T-helper 1 cell (primary cell): ENCODE data around the gene EPN1.

Experiments
- DNase-seq, 5 donors: peaks; one replicate each; pipeline ENCODE4 v3.0.0-alpha.2; 2012 to 2020
- total RNA-seq, 4 donors: gene quantifications; one replicate each; lab custom pipeline; 2026; lab: John Stamatoyannopoulos, UW

The EPN1 gene
- total RNA-seq, result 24.6 to 33.5 (median 28.6) reads per million in 4 donors

- peak; percentile 97 to 99 (median 98) for DNase-seq
Observed at GRCh38 chr19:55674841-55675660, at the start of gene EPN1. Gene EPN1, plus strand, starts transcription at chr19:55675226. Its CDS starts 3,402 bp downstream, at chr19:55678628.

DNA sequence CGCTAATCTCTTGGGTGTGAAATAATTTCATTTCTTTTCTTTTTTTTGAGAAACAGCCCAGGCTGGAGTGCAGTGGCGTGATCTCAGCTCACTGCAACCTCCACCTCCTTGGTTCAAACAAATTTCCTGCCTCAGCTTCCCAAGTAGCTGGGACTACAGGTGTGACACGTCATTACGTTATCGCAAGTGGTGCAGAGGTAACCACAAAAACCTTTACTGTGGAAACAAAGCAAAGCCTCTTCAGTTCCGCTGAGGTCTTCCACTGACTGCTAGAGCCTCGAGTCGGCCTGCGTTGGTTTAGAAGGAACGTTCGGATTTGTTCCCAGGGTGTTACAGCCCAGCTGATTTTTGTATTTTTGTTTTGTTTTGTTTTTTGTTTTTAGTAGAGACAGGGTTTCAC, 48.7 kb upstream of the EPN1 start:
- peak in 4 of 5 donors; percentile 54 to 88 (median 64) for DNase-seq

- DNase-seq, result peak; percentile 66 to 93 (median 85)
Observed at GRCh38 chr19:55632463-55632834, 42.6 kb upstream of the EPN1 start.

GRCh38 chr19:55633861-55634260, 41.2 kb upstream of the EPN1 start:
- no peak for DNase-seq

DNA sequence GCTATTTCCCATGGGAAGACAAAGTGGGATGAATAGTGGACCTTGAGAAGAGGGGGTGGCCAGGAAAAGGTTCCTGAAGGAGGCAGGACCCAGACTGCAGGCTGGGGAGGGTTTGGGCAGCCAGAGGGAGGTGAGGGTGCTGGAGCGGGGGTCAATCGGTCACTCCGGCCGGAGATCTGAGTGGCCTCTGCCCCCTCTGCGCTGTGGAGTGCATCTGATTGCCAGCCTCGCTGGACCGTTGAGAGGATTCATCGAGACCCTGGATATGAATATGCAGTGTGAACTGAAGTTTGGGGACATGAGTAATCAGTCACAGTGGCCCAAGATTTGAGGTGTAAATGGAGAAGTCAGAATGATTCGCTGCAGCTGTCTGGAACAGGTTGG, 39.7 kb upstream of the EPN1 start:
- no peak for DNase-seq

- no peak for DNase-seq
Observed at GRCh38 chr19:55635856-55636440, 39.1 kb upstream of the EPN1 start.

GRCh38 chr19:55636723-55637122, 38.3 kb upstream of the EPN1 start:
- DNase-seq, result no peak

DNA sequence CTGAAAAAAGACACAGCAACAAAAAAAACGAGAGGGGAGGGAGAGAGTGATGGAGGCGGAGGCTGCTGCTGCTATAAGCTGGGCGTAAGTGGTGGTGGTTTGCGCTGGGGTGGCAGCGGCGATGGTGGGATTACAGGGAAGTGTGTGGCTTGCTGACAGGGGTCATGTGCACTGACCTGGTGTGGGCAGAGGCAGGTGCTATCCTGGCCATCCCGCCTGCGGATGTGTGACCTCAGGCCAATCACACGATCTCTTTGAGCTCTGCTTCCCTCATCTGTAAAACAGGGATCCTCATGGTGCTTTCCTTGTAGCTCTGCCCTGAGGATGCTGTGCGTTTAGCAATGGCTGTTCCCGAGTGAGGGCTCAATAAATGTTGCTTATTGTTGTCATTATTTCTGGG, 37.5 kb upstream of the EPN1 start:
- no peak for DNase-seq

- peak in 2 of 5 donors; percentile 48 to 68 for DNase-seq
Observed at GRCh38 chr19:55638864-55639359, 36.1 kb upstream of the EPN1 start.

- DNase-seq, result peak; percentile 52 to 84 (median 66)
Observed at GRCh38 chr19:55640043-55640576, 34.9 kb upstream of the EPN1 start.

DNA sequence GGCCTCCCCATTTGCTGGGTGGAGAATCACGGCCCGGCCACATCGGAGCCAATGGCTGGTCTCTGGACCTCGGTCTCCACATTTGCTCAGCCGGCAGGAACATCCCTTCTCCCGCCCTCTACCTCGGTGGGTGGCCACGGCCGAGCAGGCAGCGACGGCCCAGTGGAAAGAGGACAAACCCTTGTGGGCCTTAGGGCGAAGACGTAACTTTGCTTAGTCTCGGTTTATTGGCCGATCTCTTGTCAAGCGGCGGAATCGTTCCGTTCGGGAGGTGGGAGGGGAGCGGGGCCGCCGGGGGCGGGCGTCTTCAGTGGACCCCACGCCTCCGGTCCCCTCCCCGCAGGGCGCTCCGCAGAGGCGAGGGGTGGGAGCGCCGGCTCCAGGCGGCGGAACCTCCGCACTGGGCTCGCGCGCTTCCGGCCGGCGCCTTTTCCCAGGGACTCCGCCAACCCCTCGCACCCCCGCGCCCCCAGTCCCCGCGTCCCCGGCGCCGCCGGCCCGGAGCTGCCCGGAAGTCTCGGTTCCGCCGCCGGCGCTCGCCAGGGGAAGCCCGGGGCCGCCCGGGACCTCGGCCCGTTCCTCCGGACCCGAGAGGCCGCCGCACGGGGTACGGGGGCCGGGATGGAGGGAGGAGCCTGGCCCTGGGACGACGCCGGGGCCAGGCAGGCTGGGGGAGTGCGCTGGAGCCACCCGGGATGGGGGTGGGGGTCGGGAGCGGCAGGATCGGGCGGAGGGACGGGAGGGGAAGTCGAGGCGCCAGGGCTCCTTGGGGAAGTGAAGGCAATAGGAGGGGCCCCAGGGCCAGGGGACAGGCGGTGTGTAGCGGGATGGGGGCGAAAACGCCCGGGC, 34.2 kb upstream of the EPN1 start, which contains the start of gene ZNF580:
TSS of gene ZNF580 (plus strand) at position 426 of the 849 bp plus-strand sequence. CDS start 1,507 bp downstream, outside the sequence.
- peak in 2 of 5 donors; percentile 53 to 63 for DNase-seq

GRCh38 chr19:55641426-55642152, 33.4 kb upstream of the EPN1 start:
- DNase-seq, result no peak

GRCh38 chr19:55642153-55643002, 32.6 kb upstream of the EPN1 start:
- no peak for DNase-seq

GRCh38 chr19:55643003-55643886, 31.8 kb upstream of the EPN1 start, which contains the start of gene ZNF581:
Gene ZNF581, plus strand, starts transcription at chr19:55643649. Its CDS starts 923 bp downstream, at chr19:55644572.
- peak; percentile 51 to 80 (median 67) for DNase-seq

DNA sequence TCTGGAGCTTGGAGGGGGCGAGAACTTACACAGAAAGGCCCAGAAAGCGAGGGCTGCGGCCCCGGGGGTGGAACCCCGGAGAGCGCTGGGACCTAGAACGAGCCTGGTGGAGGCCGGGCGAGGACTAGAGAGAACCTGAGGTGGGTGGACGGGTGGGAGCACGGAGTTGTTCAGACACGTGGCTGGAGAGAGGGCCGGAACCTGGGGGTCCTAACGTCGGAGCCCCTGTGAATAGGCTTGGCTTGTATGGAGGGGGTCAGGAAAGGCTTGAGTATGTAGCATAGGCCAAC, 31.2 kb upstream of the EPN1 start:
- no peak for DNase-seq

- DNase-seq, result no peak
Observed at GRCh38 chr19:55644191-55644833, 30.7 kb upstream of the EPN1 start.

GRCh38 chr19:55644842-55645511, 30.0 kb upstream of the EPN1 start:
- no peak for DNase-seq

GRCh38 chr19:55645512-55645881, 29.5 kb upstream of the EPN1 start:
- DNase-seq, result no peak
